Left renal cortex interstitium (tissue), 4 donors: Measurements from ENCODE around the gene METTL25B. TPM values are rescaled to one million over a fixed set of nuclear protein-coding genes. Genes with fewer than 3 reads are reported as not detected.
"Not testable (repeated sequence)": the region's sequence is repeated elsewhere in the genome, so short reads cannot be mapped to it uniquely, and the experiment has no call there.

Experiments used
- DNase-seq, 4 donors: peaks; one replicate each; pipeline ENCODE4 v3.0.0-alpha.2; 2013; ENCODE audit warnings: low read depth in 4 of 4, low spot score in 2 of 4, missing footprints in 1 of 4
- polyA plus RNA-seq, 4 donors: library from polyadenylated mRNA; unstranded; fragments of 120-200 nt; gene quantifications; one replicate each; pipeline ENCODE4 v1.2.1, GENCODE V29; 2013; ENCODE audit not compliant: insufficient read length in 4 of 4

The METTL25B gene
- polyA plus RNA-seq, 4 donors = 32.9 to 52.0 (median 39.5) TPM

DNA sequence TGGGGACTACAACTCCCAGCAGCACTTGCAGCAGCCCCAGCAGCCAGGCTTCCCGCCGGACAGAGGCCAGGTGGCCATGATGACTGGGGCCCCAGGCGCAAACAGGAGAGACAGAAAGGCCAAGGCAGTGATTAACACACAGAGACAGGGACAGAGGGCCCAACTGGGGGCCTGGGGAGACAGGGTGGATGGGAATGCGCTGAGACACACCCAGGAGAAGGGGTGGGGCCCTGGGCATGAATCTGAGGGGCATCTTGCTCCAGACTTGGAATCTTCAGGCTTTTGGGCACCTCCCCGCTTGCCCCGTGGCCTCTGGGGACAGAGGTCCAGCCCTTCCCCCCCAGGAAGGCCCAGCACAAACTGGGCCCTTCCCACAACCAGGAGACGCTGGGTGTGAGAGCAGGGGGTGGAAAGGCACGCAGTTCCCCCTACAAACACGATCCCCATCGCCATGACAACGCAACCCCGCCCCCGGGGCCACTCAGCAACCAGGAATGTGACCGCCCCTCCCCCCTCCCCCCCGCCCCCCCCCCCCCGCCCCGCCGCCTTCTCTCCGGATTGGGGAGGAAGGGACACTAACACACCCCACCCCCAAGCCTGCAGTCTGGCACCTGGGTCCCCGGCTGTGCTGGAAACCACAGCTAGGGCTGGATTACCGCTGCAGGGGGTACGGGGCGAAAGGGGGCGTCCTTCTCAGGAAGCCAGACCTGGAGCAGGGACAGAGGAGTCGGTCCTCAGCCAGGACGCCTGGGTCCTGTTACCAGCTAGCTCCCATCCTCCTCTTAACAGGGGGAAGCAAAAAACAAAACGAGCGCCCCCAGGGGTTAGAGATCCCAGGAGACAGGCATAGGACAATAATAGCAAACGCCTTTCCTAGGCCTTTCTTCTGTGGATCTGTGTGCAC is 18.7 kb downstream of the METTL25B start:
- peak in 1 of 4 donors; percentile 82 for DNase-seq

- no peak for DNase-seq
Observed at GRCh38 chr1:156747742-156748669, 19.7 kb downstream of the METTL25B start.

DNA sequence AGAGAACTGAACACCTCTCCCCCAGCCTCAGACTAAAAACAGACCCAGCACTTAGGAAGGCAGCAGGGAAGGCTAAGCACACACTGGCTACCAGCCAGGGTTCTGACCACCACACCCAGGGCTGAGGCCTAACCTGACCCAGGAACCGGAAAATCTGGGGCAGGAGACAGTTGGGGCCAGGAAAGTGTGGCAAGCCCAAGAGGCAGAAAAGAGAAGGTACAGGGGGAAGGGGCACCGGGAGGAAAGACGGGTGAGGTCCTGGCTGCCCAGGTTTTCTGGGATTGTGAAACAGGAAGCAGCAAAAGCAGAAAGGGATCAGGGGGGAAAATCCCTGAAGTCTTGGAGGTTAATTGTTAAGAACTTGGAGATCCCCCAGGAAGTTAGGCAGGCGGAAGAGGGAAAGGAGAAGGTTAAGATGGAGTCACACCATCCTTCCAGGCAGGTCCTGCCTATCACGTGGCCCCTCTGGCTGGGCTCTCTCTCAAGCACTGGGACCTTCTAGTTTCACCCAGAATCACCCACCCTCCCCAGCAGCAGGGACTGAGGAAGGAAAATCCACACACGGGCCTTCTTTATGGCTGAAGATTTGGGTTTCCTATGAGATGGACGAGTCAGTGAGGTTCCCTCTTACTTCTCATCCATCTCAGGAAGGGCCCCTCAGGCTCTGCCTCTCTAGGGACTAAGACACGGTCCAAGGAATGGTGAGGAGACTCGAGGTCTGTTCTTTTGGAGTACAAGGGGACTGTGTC is 20.6 kb downstream of the METTL25B start:
- DNase-seq = no peak

DNA sequence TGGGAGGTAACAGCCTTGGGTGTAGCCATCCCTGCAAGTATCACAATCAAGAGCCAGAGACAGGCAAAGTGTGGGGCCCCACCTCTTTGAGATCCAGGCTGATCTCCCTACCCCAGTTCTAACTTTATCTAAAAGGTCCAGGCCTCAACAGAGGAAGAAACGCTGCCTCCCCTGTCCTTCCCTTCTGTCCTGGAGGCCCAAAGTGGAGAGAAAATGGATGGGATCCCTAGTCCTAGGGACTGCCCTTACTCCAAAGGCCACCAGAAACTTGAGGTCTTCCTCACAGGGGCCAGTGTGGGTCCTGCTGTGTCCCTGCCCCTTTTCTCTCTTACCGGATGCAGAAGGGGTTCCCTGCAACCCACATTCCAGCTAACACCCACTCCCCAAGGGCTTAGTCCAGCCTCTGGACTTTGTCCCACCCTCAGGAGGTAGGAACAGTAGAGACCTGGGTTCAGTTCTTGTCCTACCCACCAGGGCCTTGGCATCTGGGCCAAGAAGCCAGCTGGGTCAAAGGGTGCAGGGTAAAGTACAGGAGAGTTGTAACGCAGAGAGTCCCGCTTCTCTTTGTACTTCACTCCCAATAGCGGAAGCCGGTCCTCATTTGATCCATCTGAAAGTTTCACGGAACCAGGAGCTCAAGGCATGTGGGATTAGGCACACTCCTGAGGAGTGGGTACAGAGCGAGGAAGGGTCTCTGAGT is 21.3 kb downstream of the METTL25B start:
- no peak for DNase-seq

DNA sequence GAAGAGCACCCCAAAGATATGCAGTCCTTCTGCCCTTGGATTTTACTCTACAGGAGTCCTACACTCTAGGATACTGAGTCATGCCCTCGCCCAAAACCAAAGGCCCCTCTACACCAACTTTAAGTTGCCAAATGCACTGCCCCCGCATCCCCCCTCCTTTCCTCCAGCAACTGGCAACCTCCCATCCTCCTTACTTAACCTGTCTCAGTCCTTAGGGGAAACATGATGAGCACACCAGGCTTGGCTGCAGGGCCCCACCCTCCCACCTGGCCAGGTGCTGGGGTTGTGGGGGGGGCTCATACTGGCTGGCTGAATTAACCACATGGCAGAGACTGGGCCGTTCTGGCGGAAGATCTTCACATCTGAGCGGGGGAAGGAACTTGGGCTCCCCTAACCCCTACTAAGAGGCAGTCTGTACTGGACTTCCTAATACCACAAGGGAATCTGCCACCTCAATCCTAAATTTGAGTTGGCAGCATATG is 22.0 kb downstream of the METTL25B start:
- DNase-seq = no peak

DNA sequence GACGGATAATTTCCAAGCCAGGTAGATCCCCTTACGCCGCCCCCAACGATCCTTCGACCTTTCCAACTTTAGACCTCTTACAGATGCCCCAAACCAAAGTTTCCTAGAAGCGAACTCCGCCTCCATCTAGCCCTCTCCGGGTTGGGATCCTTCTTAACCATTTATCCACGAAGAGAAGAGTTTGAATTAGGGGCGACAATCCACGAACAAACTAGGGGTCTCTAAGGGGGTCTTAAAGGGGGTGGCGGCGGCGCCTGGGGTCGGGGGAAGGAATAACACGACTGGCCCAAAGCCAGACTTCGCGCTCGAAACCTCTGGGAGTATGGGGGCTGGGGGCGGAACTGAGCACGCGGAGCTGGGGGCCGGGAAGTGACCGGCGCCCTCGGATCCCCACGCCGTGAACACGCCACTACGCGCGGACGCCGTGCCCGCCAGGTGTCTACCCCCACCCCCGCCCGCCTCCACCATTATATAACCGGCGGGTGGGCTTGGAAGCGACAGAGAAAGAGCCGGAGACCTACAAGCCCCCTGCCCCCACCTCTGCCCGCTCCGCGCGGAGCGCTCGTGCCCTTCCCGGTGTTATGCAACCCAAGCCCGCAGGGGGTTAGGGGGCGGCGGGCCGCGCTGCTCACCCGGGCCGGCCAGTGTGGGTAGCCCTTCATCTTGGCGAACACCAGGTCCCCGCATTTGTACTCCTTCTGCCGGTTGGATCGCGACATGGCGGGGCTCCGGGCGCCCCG is 22.6 kb downstream of the METTL25B start:
- no peak for DNase-seq

DNA sequence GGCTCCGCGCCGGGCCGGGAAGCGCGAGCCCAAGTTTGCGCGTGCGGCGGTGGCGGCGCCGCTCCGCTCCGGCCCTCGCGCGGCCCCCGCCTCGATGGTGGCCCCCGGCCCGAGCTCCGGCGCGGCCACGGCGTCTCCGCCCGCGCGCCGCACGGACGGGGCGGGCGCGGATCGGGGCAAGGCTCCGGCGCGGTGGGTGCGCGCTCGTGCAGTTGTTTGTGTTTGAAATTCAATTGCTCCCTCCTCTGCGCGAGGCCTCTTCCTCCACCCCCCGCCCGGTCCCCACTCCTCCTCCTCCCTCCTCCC is 23.1 kb downstream of the METTL25B start, which contains the start of gene HDGF:
TSS of gene HDGF (minus strand) at position 225 of the 306 bp plus-strand sequence. CDS start 246 bp downstream, outside the sequence.
- DNase-seq = no peak

DNA sequence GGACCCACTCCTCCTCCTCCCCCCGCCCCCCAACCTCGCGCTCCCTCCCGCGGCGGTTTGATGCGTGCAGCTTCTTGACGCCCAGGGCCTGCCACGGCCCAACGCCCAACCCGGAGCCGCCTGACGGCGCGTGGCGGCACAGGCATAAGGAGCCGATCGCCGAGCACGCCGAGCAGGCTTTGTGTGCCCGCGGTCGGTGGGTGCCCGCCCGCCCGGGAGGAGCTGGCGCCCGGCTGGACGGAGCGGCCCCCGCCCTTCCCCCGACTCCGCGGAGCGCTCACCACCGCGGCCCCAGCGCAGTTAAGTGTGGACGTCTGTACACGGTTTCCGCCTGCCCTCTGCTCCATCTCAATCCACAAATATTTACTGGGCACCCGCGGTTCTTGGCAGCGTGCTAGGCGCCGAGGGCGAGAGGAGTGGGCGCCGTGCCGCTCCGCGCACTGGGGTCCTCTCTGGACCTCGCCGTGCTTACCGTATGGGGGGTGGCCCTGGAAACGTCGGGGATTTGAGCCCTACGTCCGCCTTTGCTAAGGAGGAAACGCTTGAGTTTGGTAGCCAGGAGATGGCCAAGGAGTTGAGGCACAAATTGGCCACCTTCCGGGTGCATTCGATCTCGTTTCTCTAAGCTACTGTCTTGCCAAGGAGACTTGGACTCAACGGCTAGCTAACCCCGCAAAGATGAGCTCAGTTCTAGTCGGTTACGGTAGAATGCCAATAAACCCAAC is 23.6 kb downstream of the METTL25B start:
- peak in 3 of 4 donors; percentile 82 to 93 (median 92) for DNase-seq

DNA sequence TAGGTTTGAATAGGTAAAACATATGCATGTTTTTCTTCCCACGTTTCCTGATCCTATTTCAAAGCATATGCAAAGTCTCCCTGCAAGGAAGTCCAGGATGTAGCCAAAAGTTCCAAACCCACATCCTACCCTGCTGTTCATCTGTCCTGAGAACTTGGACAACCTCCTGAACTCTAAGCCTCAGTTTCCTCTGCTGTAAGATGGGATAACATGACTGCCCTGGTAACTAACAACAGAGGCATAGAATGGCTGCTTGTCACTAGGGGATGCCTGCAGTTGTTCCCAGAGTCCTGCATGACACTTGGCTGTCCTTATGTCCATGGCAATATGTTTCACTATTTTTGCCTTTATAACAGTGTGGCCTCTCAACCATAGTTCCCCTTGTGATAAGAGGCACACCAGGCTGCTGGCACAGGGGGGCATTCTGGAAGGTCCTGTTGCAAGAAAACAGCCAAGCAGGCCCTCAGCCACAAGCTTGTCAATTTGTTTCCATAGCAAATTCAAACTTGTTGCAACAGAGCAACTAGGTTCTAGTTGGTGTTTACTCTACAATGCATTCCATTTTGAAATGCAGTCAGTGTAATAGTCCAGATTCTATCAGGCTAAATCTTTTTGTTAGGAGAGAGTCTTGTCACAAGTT is 24.7 kb downstream of the METTL25B start:
- DNase-seq = no peak

- DNase-seq = no peak
Observed at GRCh38 chr1:156754219-156754618, 25.9 kb downstream of the METTL25B start.

DNA sequence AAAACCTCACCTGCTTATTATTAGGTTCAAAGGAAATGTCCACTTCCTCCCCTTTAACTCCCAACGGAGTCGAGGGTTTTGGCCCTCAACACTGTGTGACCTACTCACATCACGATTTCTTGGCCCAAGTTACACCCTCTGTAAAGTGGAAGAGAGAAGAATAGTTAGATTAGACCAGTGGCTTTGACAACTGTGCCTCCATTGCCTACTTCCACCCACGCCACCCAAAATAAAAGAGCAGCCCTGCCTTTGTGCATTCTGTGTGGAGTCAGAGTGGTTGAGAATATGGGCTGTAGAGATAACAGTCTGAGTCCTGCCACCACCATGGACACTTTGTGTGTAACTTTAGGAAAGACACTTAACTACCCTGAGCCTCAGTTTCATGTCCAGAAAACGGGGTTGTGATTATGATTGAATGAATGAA is 27.3 kb downstream of the METTL25B start:
- DNase-seq = no peak

- no peak for DNase-seq
Observed at GRCh38 chr1:156756355-156756754, 28.1 kb downstream of the METTL25B start.

- DNase-seq = not testable (repeated sequence)
Observed at GRCh38 chr1:156757572-156758253, 29.4 kb downstream of the METTL25B start.

GRCh38 chr1:156760092-156760795 is 32.0 kb downstream of the METTL25B start:
- DNase-seq = no peak

GRCh38 chr1:156760796-156761104 is 32.5 kb downstream of the METTL25B start:
- no peak for DNase-seq

DNA sequence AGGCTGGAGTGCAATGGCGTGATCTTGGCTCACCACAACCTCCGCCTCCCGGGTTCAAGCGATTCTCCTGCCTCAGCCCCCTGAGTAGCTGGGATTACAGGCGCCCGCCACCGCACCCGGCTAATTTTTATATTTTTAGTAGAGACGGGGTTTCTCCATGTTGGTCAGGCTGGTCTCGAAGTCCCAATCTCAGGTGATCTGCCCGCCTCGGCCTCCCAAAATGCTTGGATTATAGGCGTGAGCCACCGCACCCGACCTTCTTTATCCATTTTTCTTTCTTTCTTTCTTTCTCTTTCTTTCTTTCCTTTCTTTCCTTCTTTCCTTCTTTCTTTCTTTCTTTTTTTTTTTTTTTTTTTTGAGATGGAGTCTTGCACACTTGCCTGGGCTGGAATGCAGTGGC is 36.9 kb downstream of the METTL25B start:
- not testable (repeated sequence) for DNase-seq

GRCh38 chr1:156765666-156766065 is 37.4 kb downstream of the METTL25B start:
- DNase-seq = no peak
